Measurements from ENCODE around the gene CTU1. TPM values are rescaled to one million over a fixed set of nuclear protein-coding genes. Genes with fewer than 3 reads are reported as not detected.

Gene CTU1
- total and polyA plus RNA-seq, 2 experiments from 2014 or later: 4.2 to 9.0 TPM

- DNase-seq: no peak
- in situ Hi-C loops (cut with MboI): no loop called here
- no peaks in the 10 kb centered on the region for H3K4me1 ChIP-seq (ENCODE audit: insufficient read depth)
- no peak overlapping the region for H3K4me3 ChIP-seq
- no peaks in the 10 kb centered on the region for H3K79me2 ChIP-seq (ENCODE audit: insufficient read depth)
- no peaks in the 10 kb centered on the region for H3F3A ChIP-seq (ENCODE audit: insufficient read depth)
- H3K36me3 ChIP-seq (ENCODE audit: low read depth): no peaks in the 10 kb centered on the region
- TF ChIP-seq EZH2 (IDR thresholded peaks at IDR 0.05; ENCODE audit: insufficient read depth, poor library complexity, severe bottlenecking) (no peak), EZH2phosphoT487 (IDR thresholded peaks at IDR 0.05; ENCODE audit: insufficient read depth, low read depth) (no peak)
- no peak overlapping the region for H3K4me2 ChIP-seq (ENCODE audit: unreplicated experiment)
- peaks cover 19% of the 10 kb centered on the region for H3K27me3 ChIP-seq (replicated peaks; ENCODE audit: insufficient read depth)
- no peaks in the 10 kb centered on the region for H3K9me2 ChIP-seq (ENCODE audit: insufficient read depth)
- H3K9ac ChIP-seq: no peak overlapping the region
- H3K27ac ChIP-seq: no peak overlapping the region
- no peaks in the 10 kb centered on the region for H4K20me1 ChIP-seq (ENCODE audit: insufficient read depth)
- no peaks in the 10 kb centered on the region for H3K9me3 ChIP-seq (ENCODE audit: low read depth)
- H2AFZ ChIP-seq: no peak overlapping the region
- 39 to 47% methylated on average over 6 of the region's 6 CpGs for WGBS, 2 experiments (ENCODE audit: low coverage in 1 of 2, low lambda C conversion rate in 2 of 2, missing lambda C conversion rate in 2 of 2)
Observed at GRCh38 chr19:51141181-51141580, 33.0 kb upstream of the CTU1 start.

DNA sequence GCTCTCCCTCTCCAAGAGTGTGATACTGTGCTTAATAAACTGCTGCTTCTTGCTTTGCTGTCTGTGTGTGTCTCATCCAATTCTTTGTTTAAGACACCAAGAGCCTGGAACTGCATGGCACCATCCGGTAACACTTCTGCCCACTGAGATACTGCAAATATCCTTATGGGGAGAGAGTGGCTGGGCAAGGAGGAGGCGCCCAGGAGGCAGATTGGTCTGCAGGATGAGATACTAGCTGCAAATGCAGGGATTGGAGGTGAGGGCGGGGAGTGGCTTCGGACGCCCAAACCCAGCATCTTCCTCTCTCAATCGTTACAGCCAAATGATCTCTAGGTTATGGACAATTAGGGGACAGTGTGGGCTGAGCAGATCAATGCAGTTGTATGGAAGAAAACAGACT lies 32.2 kb upstream of the CTU1 start:
- Histone ChIP-seq H3K9me2 (ENCODE audit: insufficient read depth) (no peaks in the 10 kb centered on the region), H3K27me3 (replicated peaks; ENCODE audit: insufficient read depth) (peaks cover 19% of the 10 kb centered on the region), H3K36me3 (ENCODE audit: low read depth) (no peaks in the 10 kb centered on the region), H3K4me2 (ENCODE audit: unreplicated experiment) (no peak overlapping the region), H3F3A (ENCODE audit: insufficient read depth) (no peaks in the 10 kb centered on the region), H2AFZ (no peak overlapping the region), H4K20me1 (ENCODE audit: insufficient read depth) (no peaks in the 10 kb centered on the region), H3K79me2 (ENCODE audit: insufficient read depth) (no peaks in the 10 kb centered on the region), H3K4me1 (ENCODE audit: insufficient read depth) (no peaks in the 10 kb centered on the region), H3K9me3 (ENCODE audit: low read depth) (no peaks in the 10 kb centered on the region), H3K27ac (no peak overlapping the region), H3K4me3 (no peak overlapping the region), H3K9ac (no peak overlapping the region)
- DNase-seq: no peak
- 15 to 17% methylated on average over 6 of the region's 6 CpGs for WGBS, 2 experiments (ENCODE audit: low coverage in 1 of 2, low lambda C conversion rate in 2 of 2, missing lambda C conversion rate in 2 of 2)
- in situ Hi-C loops (cut with MboI): no loop called here
- no peak for TF ChIP-seq EZH2phosphoT487 (IDR thresholded peaks at IDR 0.05; ENCODE audit: insufficient read depth, low read depth)
- no peak for TF ChIP-seq EZH2 (IDR thresholded peaks at IDR 0.05; ENCODE audit: insufficient read depth, poor library complexity, severe bottlenecking)

DNA sequence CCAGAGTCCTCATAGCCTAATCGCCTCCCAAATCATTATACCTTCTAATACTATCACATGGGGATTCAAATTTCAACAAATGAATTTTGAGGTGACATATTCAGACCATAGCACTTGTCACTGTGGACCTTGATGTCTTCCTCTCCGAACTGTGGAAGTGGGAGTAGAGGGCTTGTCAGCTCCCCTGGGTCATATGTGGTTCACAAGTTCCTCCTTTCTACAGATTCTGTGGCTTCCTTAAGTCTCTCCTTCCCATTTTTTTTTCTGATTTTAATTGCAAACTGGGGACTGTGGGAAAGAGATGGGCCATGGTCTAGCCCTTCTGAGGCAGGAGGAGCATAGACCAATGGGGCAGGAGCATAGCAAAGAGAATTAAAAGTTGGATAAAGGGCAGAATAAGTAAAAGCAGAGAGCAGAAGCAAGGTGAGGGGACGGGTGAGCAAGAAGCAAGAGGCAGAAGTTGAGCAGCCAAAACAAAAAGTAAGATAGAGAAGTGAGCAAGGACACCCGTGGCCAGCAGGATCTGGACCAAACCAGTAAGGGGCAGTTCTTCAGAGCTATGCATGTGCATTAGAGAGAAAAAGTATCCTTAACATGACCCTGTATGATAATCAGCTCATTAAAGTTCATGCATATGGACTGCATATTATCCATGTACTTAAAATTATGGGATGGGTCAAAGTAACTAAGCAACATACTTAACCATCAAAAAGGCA lies 31.2 kb upstream of the CTU1 start:
- in situ Hi-C loops (cut with MboI): no loop called here
- H3K36me3 ChIP-seq (ENCODE audit: low read depth): no peaks in the 10 kb centered on the region
- H3K79me2 ChIP-seq (ENCODE audit: insufficient read depth): no peaks in the 10 kb centered on the region
- no peaks in the 10 kb centered on the region for H3K9me2 ChIP-seq (ENCODE audit: insufficient read depth)
- no peak overlapping the region for H3K4me3 ChIP-seq
- H2AFZ ChIP-seq: no peak overlapping the region
- peaks cover 19% of the 10 kb centered on the region for H3K27me3 ChIP-seq (replicated peaks; ENCODE audit: insufficient read depth)
- no peak overlapping the region for H3K9ac ChIP-seq
- no peaks in the 10 kb centered on the region for H3K4me1 ChIP-seq (ENCODE audit: insufficient read depth)
- WGBS, 2 experiments (ENCODE audit: low coverage in 1 of 2, low lambda C conversion rate in 2 of 2, missing lambda C conversion rate in 2 of 2): 10 to 13% methylated on average over 4 of the region's 4 CpGs
- TF ChIP-seq EZH2 (IDR thresholded peaks at IDR 0.05; ENCODE audit: insufficient read depth, poor library complexity, severe bottlenecking) (no peak), EZH2phosphoT487 (IDR thresholded peaks at IDR 0.05; ENCODE audit: insufficient read depth, low read depth) (no peak)
- H4K20me1 ChIP-seq (ENCODE audit: insufficient read depth): no peaks in the 10 kb centered on the region
- DNase-seq: no peak
- no peak overlapping the region for H3K4me2 ChIP-seq (ENCODE audit: unreplicated experiment)
- no peaks in the 10 kb centered on the region for H3K9me3 ChIP-seq (ENCODE audit: low read depth)
- no peaks in the 10 kb centered on the region for H3F3A ChIP-seq (ENCODE audit: insufficient read depth)
- H3K27ac ChIP-seq: no peak overlapping the region

DNA sequence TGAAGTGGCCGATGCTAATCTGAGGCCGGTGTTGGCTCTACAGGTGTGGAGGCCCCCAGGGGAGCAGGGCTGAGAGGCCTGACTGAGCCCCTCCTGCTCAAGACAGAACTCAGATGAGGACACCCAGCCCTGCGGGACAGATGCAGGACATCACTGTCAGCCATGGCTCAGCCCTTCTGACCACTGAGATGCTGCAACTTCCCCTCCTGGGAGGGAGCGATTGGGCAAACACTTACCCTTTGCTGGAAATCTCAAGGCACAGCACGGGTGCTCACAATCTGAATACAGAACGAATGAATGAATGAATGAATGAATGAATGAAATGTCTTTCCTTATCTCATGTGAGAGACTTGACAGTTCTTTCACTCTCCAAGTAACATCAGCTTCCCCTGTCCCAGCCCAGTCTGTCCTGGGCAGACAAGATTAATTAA lies 30.4 kb upstream of the CTU1 start:
- DNase-seq: no peak
- WGBS, 2 experiments (ENCODE audit: low coverage in 1 of 2, low lambda C conversion rate in 2 of 2, missing lambda C conversion rate in 2 of 2): 51 to 54% methylated on average over 6 of the region's 6 CpGs
- Histone ChIP-seq H3K36me3 (ENCODE audit: low read depth) (no peaks in the 10 kb centered on the region), H3K9me2 (ENCODE audit: insufficient read depth) (no peaks in the 10 kb centered on the region), H3K27ac (no peak overlapping the region), H3K27me3 (replicated peaks; ENCODE audit: insufficient read depth) (peaks cover 19% of the 10 kb centered on the region), H3K4me2 (ENCODE audit: unreplicated experiment) (no peak overlapping the region), H3K9me3 (ENCODE audit: low read depth) (no peaks in the 10 kb centered on the region), H2AFZ (no peak overlapping the region), H3K9ac (no peak overlapping the region), H3K4me3 (no peak overlapping the region), H3K79me2 (ENCODE audit: insufficient read depth) (no peaks in the 10 kb centered on the region), H4K20me1 (ENCODE audit: insufficient read depth) (no peaks in the 10 kb centered on the region), H3K4me1 (ENCODE audit: insufficient read depth) (no peaks in the 10 kb centered on the region), H3F3A (ENCODE audit: insufficient read depth) (no peaks in the 10 kb centered on the region)
- TF ChIP-seq EZH2phosphoT487 (IDR thresholded peaks at IDR 0.05; ENCODE audit: insufficient read depth, low read depth) (no peak), EZH2 (IDR thresholded peaks at IDR 0.05; ENCODE audit: insufficient read depth, poor library complexity, severe bottlenecking) (no peak)
- in situ Hi-C loops (cut with MboI): no loop called here

Data from GM23248 (cell line).